Panc1 (cell line): ENCODE data around the gene DNPH1. TPM values are rescaled to one million over a fixed set of nuclear protein-coding genes. Genes with fewer than 3 reads are reported as not detected.

Source experiments
- ATAC-seq: fragments of 200-7000 bp; cut with Tn5 transposase; 2 replicates; pipeline ENCODE4 v1.9.1; 2020; ENCODE audit warnings: mild to moderate bottlenecking, moderate library complexity
- BruUV-seq: library from RNA; stranded (reverse); fragments of 400-500 nt; replicated peaks from 2 replicates; lab custom pipeline; 2021; lab: Mats Ljungman, UMichigan
- CTCF ChIA-PET: fragments of 300-600 bp; sonication (Branson Sonifier 250); formaldehyde crosslinking; loops from one replicate; lab custom pipeline; 2022; ENCODE audit warnings: antibody characterized with exemption; lab: Charles Lee
- POLR2A ChIA-PET: fragments of 300-600 bp; sonication (Branson Sonifier 250); formaldehyde crosslinking; loops from one replicate; lab custom pipeline; 2022; ENCODE audit warnings: antibody characterized with exemption; lab: Charles Lee
- DNase-seq: peaks from one replicate; pipeline ENCODE4 v3.0.0-alpha.2; 2010; ENCODE audit warnings: low read depth, low spot score
- H3K27ac ChIP-seq: 2 replicates; pipeline ENCODE4 v1.5.1; 2011; ENCODE audit warnings: mild to moderate bottlenecking, low read length, inconsistent platforms
- H3K27me3 ChIP-seq: fragments of 200-500 bp; sonication (Bioruptor generic); 2 replicates; pipeline ENCODE4 v1.6.0; 2014; ENCODE audit warnings: low read length, inconsistent platforms; ENCODE audit not compliant: control insufficient read depth, insufficient read depth
- H3K36me3 ChIP-seq: fragments of 200-500 bp; sonication (Bioruptor generic); 2 replicates; pipeline ENCODE4 v1.5.1; 2014; ENCODE audit warnings: inconsistent platforms, mild to moderate bottlenecking, low read length, moderate library complexity; ENCODE audit not compliant: control insufficient read depth, insufficient read depth
- H3K4me1 ChIP-seq: 2 replicates; pipeline ENCODE4 v1.5.1; 2011; ENCODE audit warnings: inconsistent platforms, mild to moderate bottlenecking, low read length, moderate library complexity; ENCODE audit not compliant: control insufficient read depth, insufficient read depth
- H3K4me3 ChIP-seq, 2 experiments: 2 replicates each; pipeline ENCODE4 v1.5.1; 2011 to 2012; ENCODE audit warnings: low read depth in 2 of 2, low read length in 2 of 2, mild to moderate bottlenecking in 2 of 2, inconsistent platforms in 1 of 2, moderate library complexity in 1 of 2
- H3K9me3 ChIP-seq: fragments of 200-500 bp; sonication (Bioruptor generic); 2 replicates; pipeline ENCODE4 v1.5.1; 2014; ENCODE audit warnings: low read depth, mild to moderate bottlenecking, inconsistent platforms, low read length, moderate library complexity; ENCODE audit not compliant: control insufficient read depth, insufficient read depth
- CTCF ChIP-seq: fragments of 450-650 bp; IDR thresholded peaks from 2 replicates; pipeline ENCODE4 v1.5.1; 2017; ENCODE audit warnings: mild to moderate bottlenecking
- POLR2AphosphoS5 ChIP-seq: IDR thresholded peaks from 2 replicates; pipeline ENCODE4 v1.6.1; 2012; ENCODE audit warnings: mild to moderate bottlenecking, low read depth, low read length, moderate library complexity
- REST ChIP-seq, 2 experiments: IDR thresholded peaks; 2 replicates each; pipeline ENCODE4 v1.6.1; 2011 to 2012; ENCODE audit warnings: low read depth in 2 of 2, control low read depth in 1 of 2, low read length in 1 of 2, mild to moderate bottlenecking in 1 of 2, moderate library complexity in 1 of 2; ENCODE audit not compliant: insufficient read depth in 1 of 2
- SIN3A ChIP-seq: IDR thresholded peaks from 2 replicates; pipeline ENCODE4 v1.6.1; 2012; ENCODE audit warnings: low read depth, mild to moderate bottlenecking, low read length, moderate library complexity, borderline replicate concordance; ENCODE audit not compliant: insufficient read depth
- TCF7L2 ChIP-seq: IDR thresholded peaks from 2 replicates; pipeline ENCODE4 v1.6.1; 2011; ENCODE audit warnings: mild to moderate bottlenecking, low read depth, low read length, inconsistent platforms
- in situ Hi-C: cut with HindIII; loops from 2 replicates; pipeline ENCODE4 v1.10.0; 2016; ENCODE audit warnings: low sequenced_read_pairs, low pct_unique_long_range_greater_than_20kb
- intact Hi-C: fragments of 100-400 bp; cut with micrococcal nuclease; formaldehyde crosslinking; loops from one replicate; pipeline ENCODE4 v1.10.0; 2022; ENCODE audit not compliant: unreplicated experiment
- total RNA-seq: library from RNA; stranded (reverse); gene quantifications from one replicate; pipeline ENCODE4 v1.2.1, GENCODE V29; 2021; ENCODE audit not compliant: unreplicated experiment

Gene DNPH1
- total RNA-seq, 1 experiment from 2014 or later, result 67.3 TPM

- H3K4me3 ChIP-seq, result no peak overlapping the region
- DNase-seq (no peak), ATAC-seq (no peak)
- in situ Hi-C loops (no loop called here), intact Hi-C loops (no loop called here)
- no peaks in the 10 kb centered on the region for H3K4me1 ChIP-seq
- no peaks in the 10 kb centered on the region; the same call in none of the 2 replicates for H3K36me3 ChIP-seq
- H3K27me3 ChIP-seq, result no peaks in the 10 kb centered on the region
- H3K27ac ChIP-seq, result no peak overlapping the region
- no peaks in the 10 kb centered on the region for H3K9me3 ChIP-seq
- no TSS peak for BruUV-seq
- CTCF ChIA-PET, result no interaction called here
- TF ChIP-seq SIN3A, result no peak
- POLR2A ChIA-PET, result interaction anchor here (1.0 kb wide), 1 partner anchor 45 kb away, joined by 9 read pairs; no protein-coding TSS in a partner anchor
Measured at GRCh38 chr6:43215066-43215465, 14.2 kb downstream of the DNPH1 start.

GRCh38 chr6:43213431-43213830 is 15.8 kb downstream of the DNPH1 start:
- CTCF ChIA-PET, result no interaction called here
- in situ Hi-C loops, result no loop called here
- no peak for ATAC-seq
- H3K27me3 ChIP-seq, result no peaks in the 10 kb centered on the region
- intact Hi-C loops, result no loop called here
- TF ChIP-seq POLR2AphosphoS5 (no peak), CTCF (no peak), TCF7L2 (no peak), REST (IDR thresholded peaks at IDR 0.05; ENCODE audit: insufficient read depth in 1 of 2, low read depth in 2 of 2, low read length in 1 of 2) (no peak), SIN3A (no peak)
- H3K9me3 ChIP-seq, result no peaks in the 10 kb centered on the region
- POLR2A ChIA-PET, result interaction anchor here (0.6 kb wide), 1 partner anchor 41 kb away, joined by 3 read pairs; no protein-coding TSS in a partner anchor
- no peak overlapping the region for H3K27ac ChIP-seq
- H3K36me3 ChIP-seq, result no peaks in the 10 kb centered on the region; the same call in none of the 2 replicates
- no TSS peak for BruUV-seq
- no peak overlapping the region for H3K4me3 ChIP-seq
- DNase-seq, result no peak
- no peaks in the 10 kb centered on the region for H3K4me1 ChIP-seq

GRCh38 chr6:43211955-43212354 is 17.3 kb downstream of the DNPH1 start:
- Histone ChIP-seq H3K36me3 (no peaks in the 10 kb centered on the region; the same call in none of the 2 replicates), H3K27ac (no peak overlapping the region), H3K9me3 (no peaks in the 10 kb centered on the region), H3K4me3 (no peak overlapping the region), H3K27me3 (no peaks in the 10 kb centered on the region), H3K4me1 (no peaks in the 10 kb centered on the region)
- ATAC-seq (no peak), DNase-seq (no peak)
- in situ Hi-C loops, result no loop called here
- POLR2A ChIA-PET, result no interaction called here
- CTCF ChIA-PET, result no interaction called here
- no peak for TF ChIP-seq SIN3A
- TF ChIP-seq TCF7L2, result no peak
- TF ChIP-seq CTCF, result no peak
- TF ChIP-seq POLR2AphosphoS5, result no peak
- TF ChIP-seq REST (IDR thresholded peaks at IDR 0.05; ENCODE audit: insufficient read depth in 1 of 2, low read depth in 2 of 2, low read length in 1 of 2), result no peak
- intact Hi-C loops, result no loop called here
- BruUV-seq, result no TSS peak
